ENCODE results near the gene CEBPB. TPM values are rescaled to one million over a fixed set of nuclear protein-coding genes. Genes with fewer than 3 reads are reported as not detected.

The CEBPB gene
- total and polyA plus RNA-seq, 2 donors (not counting 1 experiment from before 2014, with no cell fraction given): 21.0 to 106 TPM

- Histone ChIP-seq H3K36me3 (ENCODE audit: control insufficient read depth, insufficient read depth, low read length) (no peaks in the 10 kb centered on the region), H3K27ac (ENCODE audit: insufficient read depth, low read length) (no peak overlapping the region), H3K4me3 (replicated peaks in 1 of 4; ENCODE audit: control extremely low read depth in 1 of 4, insufficient read depth in 1 of 4, low read depth in 3 of 4, low read length in 4 of 4) (no peak overlapping the region), H4K20me1 (ENCODE audit: control insufficient read depth, extremely low read depth, insufficient read depth, low read length) (no peaks in the 10 kb centered on the region), H3K79me2 (ENCODE audit: control insufficient read depth, insufficient read depth, low read length) (no peaks in the 10 kb centered on the region), H3K27me3 (ENCODE audit: control insufficient read depth, insufficient read depth, low read length) (no peaks in the 10 kb centered on the region), H2AFZ (ENCODE audit: low read length) (no peak overlapping the region), H3K4me2 (ENCODE audit: extremely low read depth, insufficient read depth, low read length) (no peak overlapping the region), H3K4me1 (ENCODE audit: control insufficient read depth, extremely low read depth, insufficient read depth, low read length) (peaks cover 12% of the 10 kb centered on the region), H3K9ac (ENCODE audit: insufficient read depth, low read length) (no peak overlapping the region), H3K9me3 (ENCODE audit: control insufficient read depth, insufficient read depth, low read depth, low read length) (no peaks in the 10 kb centered on the region)
- no peak for TF ChIP-seq EZH2 (IDR thresholded peaks at IDR 0.05; ENCODE audit: low read length, missing control alignments)
- no peak for TF ChIP-seq CTCF (conservative IDR thresholded peaks at IDR 0.05 in 1 of 2, IDR thresholded peaks at IDR 0.05 in 1 of 2; ENCODE audit: low read depth in 1 of 2, low read length in 2 of 2)
- DNase-seq (ENCODE audit: low read depth in 2 of 2): no peak
These were observed 31.8 kb downstream of the CEBPB start for GRCh38 chr20:50222309-50223038.

- Histone ChIP-seq H3K4me3 (replicated peaks in 1 of 4; ENCODE audit: control extremely low read depth in 1 of 4, insufficient read depth in 1 of 4, low read depth in 3 of 4, low read length in 4 of 4) (no peak overlapping the region), H4K20me1 (ENCODE audit: control insufficient read depth, extremely low read depth, insufficient read depth, low read length) (no peaks in the 10 kb centered on the region), H2AFZ (ENCODE audit: low read length) (no peak overlapping the region), H3K9ac (ENCODE audit: insufficient read depth, low read length) (no peak overlapping the region), H3K4me2 (ENCODE audit: extremely low read depth, insufficient read depth, low read length) (no peak overlapping the region), H3K36me3 (ENCODE audit: control insufficient read depth, insufficient read depth, low read length) (no peaks in the 10 kb centered on the region), H3K79me2 (ENCODE audit: control insufficient read depth, insufficient read depth, low read length) (no peaks in the 10 kb centered on the region), H3K4me1 (ENCODE audit: control insufficient read depth, extremely low read depth, insufficient read depth, low read length) (peaks cover 15% of the 10 kb centered on the region), H3K27ac (ENCODE audit: insufficient read depth, low read length) (peak overlapping the region; percentile 74), H3K9me3 (ENCODE audit: control insufficient read depth, insufficient read depth, low read depth, low read length) (no peaks in the 10 kb centered on the region), H3K27me3 (ENCODE audit: control insufficient read depth, insufficient read depth, low read length) (no peaks in the 10 kb centered on the region)
- no peak for TF ChIP-seq CTCF (conservative IDR thresholded peaks at IDR 0.05 in 1 of 2, IDR thresholded peaks at IDR 0.05 in 1 of 2; ENCODE audit: low read depth in 1 of 2, low read length in 2 of 2)
- TF ChIP-seq EZH2 (IDR thresholded peaks at IDR 0.05; ENCODE audit: low read length, missing control alignments): no peak
- DNase-seq (ENCODE audit: low read depth in 2 of 2): no peak
These were observed 32.7 kb downstream of the CEBPB start for GRCh38 chr20:50223039-50224005.

GRCh38 chr20:50224052-50224451 lies 33.4 kb downstream of the CEBPB start:
- H4K20me1 ChIP-seq (ENCODE audit: control insufficient read depth, extremely low read depth, insufficient read depth, low read length): no peaks in the 10 kb centered on the region
- no peak for DNase-seq (ENCODE audit: low read depth in 2 of 2)
- no peak overlapping the region for H3K9ac ChIP-seq (ENCODE audit: insufficient read depth, low read length)
- no peak overlapping the region for H2AFZ ChIP-seq (ENCODE audit: low read length)
- no peak for TF ChIP-seq EZH2 (IDR thresholded peaks at IDR 0.05; ENCODE audit: low read length, missing control alignments)
- TF ChIP-seq CTCF (conservative IDR thresholded peaks at IDR 0.05 in 1 of 2, IDR thresholded peaks at IDR 0.05 in 1 of 2; ENCODE audit: low read depth in 1 of 2, low read length in 2 of 2): no peak
- H3K9me3 ChIP-seq (ENCODE audit: control insufficient read depth, insufficient read depth, low read depth, low read length): no peaks in the 10 kb centered on the region
- peak overlapping the region; percentile 74 for H3K27ac ChIP-seq (ENCODE audit: insufficient read depth, low read length)
- no peak overlapping the region for H3K4me3 ChIP-seq (replicated peaks in 1 of 4; ENCODE audit: control extremely low read depth in 1 of 4, insufficient read depth in 1 of 4, low read depth in 3 of 4, low read length in 4 of 4)
- no peaks in the 10 kb centered on the region for H3K27me3 ChIP-seq (ENCODE audit: control insufficient read depth, insufficient read depth, low read length)
- peaks cover 15% of the 10 kb centered on the region for H3K4me1 ChIP-seq (ENCODE audit: control insufficient read depth, extremely low read depth, insufficient read depth, low read length)
- no peak overlapping the region for H3K4me2 ChIP-seq (ENCODE audit: extremely low read depth, insufficient read depth, low read length)
- no peaks in the 10 kb centered on the region for H3K36me3 ChIP-seq (ENCODE audit: control insufficient read depth, insufficient read depth, low read length)
- no peaks in the 10 kb centered on the region for H3K79me2 ChIP-seq (ENCODE audit: control insufficient read depth, insufficient read depth, low read length)

Measured in fibroblast of lung (primary cell).